Aorta (tissue), 5 donors: ENCODE results near the gene ADCY1. TPM values are rescaled to one million over a fixed set of nuclear protein-coding genes. Genes with fewer than 3 reads are reported as not detected.
A peak's percentile ranks its signal among the peaks of the same experiment; 100 is the strongest.

Source experiments
- ATAC-seq: fragments of 200-7000 bp; cut with Tn5 transposase; one replicate; pipeline ENCODE4 v1.9.1; 2022; ENCODE audit warnings: moderate library complexity; ENCODE audit not compliant: low FRiP score
- DNase-seq, 2 donors: peaks; one replicate each; pipeline ENCODE4 v3.0.0-alpha.2; 2020
- H3K27ac ChIP-seq, 2 donors: one replicate each; pipeline ENCODE4 v1.5.1; 2013; ENCODE audit warnings: low read length in 2 of 2, mild to moderate bottlenecking in 2 of 2, moderate library complexity in 2 of 2, control low read depth in 1 of 2, inconsistent platforms in 1 of 2, low read depth in 1 of 2
- H3K27me3 ChIP-seq, 2 donors: one replicate each; pipeline ENCODE4 v1.6.1; 2013; ENCODE audit warnings: control low read depth in 1 of 2, low read length in 1 of 2, mild to moderate bottlenecking in 1 of 2, moderate library complexity in 1 of 2; ENCODE audit not compliant: insufficient read depth in 2 of 2, control insufficient read depth in 1 of 2
- H3K36me3 ChIP-seq, 2 donors: one replicate each; pipeline ENCODE4 v1.6.1; 2013; ENCODE audit warnings: control low read depth in 1 of 2, low read length in 1 of 2, mild to moderate bottlenecking in 1 of 2; ENCODE audit not compliant: insufficient read depth in 2 of 2, control insufficient read depth in 1 of 2
- H3K4me1 ChIP-seq, 2 donors: one replicate each; pipeline ENCODE4 v1.6.1; 2013; ENCODE audit warnings: low read length in 2 of 2, control low read depth in 1 of 2, mild to moderate bottlenecking in 1 of 2, moderate library complexity in 1 of 2; ENCODE audit not compliant: insufficient read depth in 2 of 2, control insufficient read depth in 1 of 2
- H3K4me3 ChIP-seq, 2 donors: one replicate each; pipeline ENCODE4 v1.5.1; 2013; ENCODE audit warnings: low read length in 2 of 2, control low read depth in 1 of 2, mild to moderate bottlenecking in 1 of 2
- H3K9me3 ChIP-seq: one replicate; pipeline ENCODE4 v1.6.1; 2013; ENCODE audit warnings: mild to moderate bottlenecking, low read length; ENCODE audit not compliant: control insufficient read depth
- WGBS, 2 donors: extraction: QIAGEN DNeasy Blood & Tissue Kit; methylation state at CpG; one replicate each; pipeline ENCODE4 v1.1.7; 2013; 5-methylcytosine and 5-hydroxymethylcytosine counted together
- intact Hi-C, 2 donors: fragments of 100-400 bp; cut with DNase I; formaldehyde crosslinking; loops; one replicate each; pipeline versions ENCODE4 v1.14.2 to v1.15.0; 2022
- polyA plus RNA-seq, 2 donors: library from polyadenylated mRNA; stranded (reverse); fragments of 200-250 nt; gene quantifications; one replicate each; pipeline ENCODE4 v1.2.3, GENCODE V29; 2013
- total RNA-seq, 2 donors: library from RNA; stranded (reverse); fragmentation: NEBNext Ultra II Directional; extraction: Animal tissue kit (Norgen Biotek cat#: 25700); gene quantifications; one replicate each; pipeline ENCODE4 v1.2.1, GENCODE V29; 2021
- donor health status: healthy with polysubstance abuse.
- donor health status: Bipolar disorder and iron deficiency.
- donor health status: DM: no; HTN: no; CAD: no.
- donor health status: DM: no; HTN: no; CAD: no.
- donor health status: DM: yes; HTN: yes; CAD: no.

The ADCY1 gene
- total and polyA plus RNA-seq, 4 donors, result 0.20 to 5.8 (median 1.8) TPM

DNA sequence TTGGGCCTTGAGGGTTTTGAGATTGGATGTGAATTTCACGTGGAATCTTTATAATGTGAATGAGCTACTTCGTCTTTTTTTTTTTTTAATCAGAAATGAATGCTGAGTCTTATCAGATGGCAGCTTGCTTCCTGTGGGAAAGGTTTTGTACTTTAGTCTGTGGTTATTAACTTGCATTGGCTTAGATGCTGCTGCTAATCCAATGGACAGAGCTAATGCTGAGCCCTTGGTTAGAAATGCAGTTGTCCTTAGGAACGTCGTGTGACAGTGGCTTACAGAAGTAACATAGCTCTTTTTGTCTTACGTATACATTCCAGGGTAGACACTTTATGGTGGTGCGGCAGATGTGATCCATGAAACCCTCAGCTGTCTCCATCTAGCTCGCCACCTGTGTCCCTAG lies 32.8 kb downstream of the ADCY1 start:
- 74 to 90% methylated on average over 7 of the region's 7 CpGs for WGBS, 2 donors
- DNase-seq (no peak), ATAC-seq (no peak)
- no peaks in the 10 kb centered on the region for H3K36me3 ChIP-seq
- no peak overlapping the region for H3K27ac ChIP-seq
- no peaks in the 10 kb centered on the region for H3K4me1 ChIP-seq
- no peaks in the 10 kb centered on the region for H3K27me3 ChIP-seq
- intact Hi-C loops, result no loop called here
- H3K4me3 ChIP-seq, result no peak overlapping the region
- H3K9me3 ChIP-seq, result peaks cover 3% of the 10 kb centered on the region

DNA sequence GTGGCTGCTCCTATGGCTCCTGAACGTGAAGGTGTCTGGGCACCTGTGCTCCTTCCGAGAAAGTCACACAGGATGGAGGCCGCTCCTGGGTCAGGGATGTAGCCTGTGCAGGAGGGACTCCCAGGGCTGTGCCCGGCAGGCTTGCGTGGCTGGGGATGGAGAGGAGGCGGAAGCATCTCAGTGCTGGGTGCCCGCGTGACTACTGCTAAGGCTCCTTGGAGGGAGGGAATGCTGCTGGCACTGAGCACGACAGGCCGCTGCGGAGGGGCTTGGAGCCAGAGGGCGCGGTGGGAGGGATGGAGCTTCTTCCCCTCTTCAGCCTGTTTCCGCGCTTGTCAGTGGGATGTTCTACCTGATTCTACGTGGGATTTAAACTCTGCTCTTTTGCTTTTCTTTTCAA lies 35.0 kb downstream of the ADCY1 start:
- 86 to 91% methylated on average over 16 of the region's 16 CpGs for WGBS, 2 donors
- Histone ChIP-seq H3K27ac (no peak overlapping the region), H3K27me3 (no peaks in the 10 kb centered on the region), H3K36me3 (no peaks in the 10 kb centered on the region), H3K4me3 (no peak overlapping the region), H3K4me1 (no peaks in the 10 kb centered on the region), H3K9me3 (peaks cover 6% of the 10 kb centered on the region)
- DNase-seq (peak in 1 of 2 donors; percentile 51), ATAC-seq (no peak)
- intact Hi-C loops, result no loop called here

DNA sequence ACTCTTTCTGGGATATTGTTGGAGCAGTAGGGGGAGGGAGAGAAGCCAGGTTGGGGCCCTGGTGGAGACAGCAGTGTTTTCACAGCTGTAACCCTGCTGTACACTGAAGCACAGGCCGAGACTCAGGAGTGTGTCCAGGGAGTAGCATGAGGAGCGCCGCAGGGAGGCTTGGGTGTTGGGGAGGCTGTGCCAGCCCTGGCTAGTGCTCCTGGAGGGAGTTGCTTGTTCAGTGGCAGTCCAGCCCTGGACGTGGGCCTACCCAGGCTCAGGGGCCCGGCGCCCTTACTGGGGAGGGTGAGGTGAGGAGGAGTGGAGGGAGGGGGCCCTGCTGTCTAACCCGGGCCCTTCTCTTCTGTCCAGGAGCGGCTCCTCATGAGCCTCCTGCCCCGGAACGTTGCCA lies 35.9 kb downstream of the ADCY1 start:
- no peak overlapping the region for H3K27ac ChIP-seq
- no peaks in the 10 kb centered on the region for H3K4me1 ChIP-seq
- H3K9me3 ChIP-seq, result peaks cover 6% of the 10 kb centered on the region
- ATAC-seq (no peak), DNase-seq (peak in 1 of 2 donors; percentile 56)
- H3K4me3 ChIP-seq, result no peak overlapping the region
- WGBS, 2 donors, result 18 to 51% methylated on average over 9 to 10 of the region's 10 CpGs
- intact Hi-C loops, result no loop called here
- H3K27me3 ChIP-seq, result no peaks in the 10 kb centered on the region
- H3K36me3 ChIP-seq, result no peaks in the 10 kb centered on the region

DNA sequence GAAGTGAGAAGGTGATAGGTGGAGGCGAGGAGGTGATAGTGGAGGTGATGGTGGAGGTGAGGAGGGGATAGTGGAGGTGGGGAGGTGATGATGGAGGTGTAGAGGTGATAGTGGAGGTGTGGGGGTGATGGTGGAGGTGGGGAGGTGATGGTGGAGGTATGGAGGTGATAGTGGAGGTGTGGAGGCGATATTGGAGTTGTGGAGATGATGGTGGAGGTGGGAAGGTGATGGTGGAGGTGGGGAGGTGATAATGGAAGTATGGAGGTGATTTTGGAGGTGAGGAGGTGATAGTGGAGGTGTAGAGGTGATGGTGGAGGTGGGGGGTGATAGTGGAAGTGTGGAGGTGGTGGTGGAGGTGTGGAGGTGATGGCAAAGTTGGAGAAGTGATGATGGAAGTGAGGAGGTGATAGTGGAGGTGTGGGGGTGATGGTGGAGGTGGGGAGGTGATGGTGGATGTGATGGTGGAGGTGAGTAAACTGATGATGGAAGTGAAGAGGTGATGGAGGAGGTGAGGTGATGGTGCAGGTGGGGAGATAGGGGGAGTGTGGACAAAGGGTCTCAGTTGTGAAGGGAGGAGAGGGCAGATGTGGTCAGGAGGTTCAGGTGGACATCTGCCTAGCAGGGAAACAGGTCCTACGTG lies 36.6 kb downstream of the ADCY1 start:
- Histone ChIP-seq H3K9me3 (peaks cover 6% of the 10 kb centered on the region), H3K27ac (no peak overlapping the region), H3K4me1 (no peaks in the 10 kb centered on the region), H3K4me3 (no peak overlapping the region), H3K27me3 (no peaks in the 10 kb centered on the region), H3K36me3 (no peaks in the 10 kb centered on the region)
- DNase-seq (peak in 1 of 2 donors; percentile 10), ATAC-seq (no peak)
- 73 to 78% methylated on average over 3 of the region's 3 CpGs for WGBS, 2 donors
- intact Hi-C loops, result no loop called here

DNA sequence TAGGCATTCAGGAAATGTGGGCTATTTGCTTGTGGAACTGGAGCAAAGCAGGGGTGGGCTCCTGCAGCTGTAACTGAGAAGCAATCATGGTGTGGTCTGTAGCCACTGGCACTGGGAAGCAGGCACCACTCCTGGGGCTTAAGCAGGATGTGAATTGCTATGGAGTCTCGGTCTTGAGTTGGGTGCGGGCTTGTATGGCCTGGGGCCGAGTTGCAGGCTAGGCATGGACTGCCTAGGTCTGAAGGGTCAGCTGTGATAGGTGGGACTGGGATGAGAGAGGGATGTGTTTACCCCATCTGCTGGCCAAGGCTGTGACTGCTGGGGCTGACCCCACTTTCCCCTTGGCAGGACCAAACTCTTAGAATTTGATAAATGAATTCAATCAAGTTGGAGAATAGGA lies 43.0 kb downstream of the ADCY1 start:
- Histone ChIP-seq H3K9me3 (peaks cover 7% of the 10 kb centered on the region), H3K27me3 (no peaks in the 10 kb centered on the region), H3K36me3 (no peaks in the 10 kb centered on the region), H3K27ac (no peak overlapping the region), H3K4me1 (no peaks in the 10 kb centered on the region), H3K4me3 (no peak overlapping the region)
- 75 to 79% methylated on average over 3 of the region's 3 CpGs for WGBS, 2 donors
- intact Hi-C loops, result no loop called here
- ATAC-seq, result no peak
- DNase-seq, result no peak

DNA sequence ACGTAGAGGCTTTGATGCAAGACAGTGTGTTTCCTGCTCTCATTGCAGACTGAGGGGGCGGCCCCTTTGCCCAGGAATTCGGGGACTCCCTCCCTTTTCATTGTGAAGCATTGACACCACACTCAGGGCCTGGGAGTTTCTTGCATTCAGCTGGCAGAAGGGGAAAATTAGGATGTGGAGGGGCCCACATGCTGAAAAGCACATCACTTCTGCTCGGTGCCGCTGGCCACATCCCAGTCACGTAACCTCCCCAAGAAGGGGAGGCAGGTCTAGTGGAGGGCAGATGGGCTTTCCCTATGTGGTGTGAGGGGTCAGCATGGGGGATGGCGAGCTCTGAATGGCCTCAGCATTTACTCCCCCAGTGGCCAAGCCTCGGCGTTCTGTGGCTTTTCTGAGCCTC lies 47.9 kb downstream of the ADCY1 start:
- H3K36me3 ChIP-seq, result no peaks in the 10 kb centered on the region
- 67 to 72% methylated on average over 9 of the region's 9 CpGs for WGBS, 2 donors
- H3K9me3 ChIP-seq, result peaks cover 6% of the 10 kb centered on the region

DNA sequence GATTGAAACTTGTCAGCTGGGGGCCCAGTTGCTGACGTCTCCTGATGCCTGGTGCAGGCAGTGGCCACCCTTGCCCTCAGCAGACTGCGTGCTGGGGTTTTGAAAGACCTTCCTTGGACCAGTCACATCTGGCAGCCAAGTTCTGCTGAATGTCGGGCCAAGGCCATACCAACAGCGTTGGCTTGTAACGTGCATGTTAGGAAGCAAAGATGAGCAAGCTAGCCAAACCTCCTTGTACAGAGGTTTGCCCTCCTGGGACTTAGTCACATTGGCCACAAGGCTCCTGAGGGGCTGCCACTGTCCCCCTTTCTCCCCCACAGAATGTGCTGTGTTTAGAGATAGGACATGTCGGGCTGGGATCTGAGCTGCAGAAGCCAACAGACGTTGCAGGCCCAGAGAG lies 49.0 kb downstream of the ADCY1 start:
- WGBS, 2 donors, result 80 to 82% methylated on average over 7 of the region's 7 CpGs
- H3K4me3 ChIP-seq, result no peak overlapping the region
- no peaks in the 10 kb centered on the region for H3K4me1 ChIP-seq
- peaks cover 6% of the 10 kb centered on the region for H3K9me3 ChIP-seq
- no peaks in the 10 kb centered on the region for H3K36me3 ChIP-seq
- H3K27ac ChIP-seq, result no peak overlapping the region
- intact Hi-C loops, result no loop called here
- DNase-seq (no peak), ATAC-seq (no peak)
- no peaks in the 10 kb centered on the region for H3K27me3 ChIP-seq

More for the DNA sequence above, 47.9 kb downstream of the ADCY1 start:
- H3K27me3 ChIP-seq, result no peaks in the 10 kb centered on the region
- H3K4me3 ChIP-seq, result no peak overlapping the region
- DNase-seq (peak in 1 of 2 donors; percentile 61), ATAC-seq (no peak)
- intact Hi-C loops, result no loop called here
- H3K27ac ChIP-seq, result no peak overlapping the region
- no peaks in the 10 kb centered on the region for H3K4me1 ChIP-seq

DNA sequence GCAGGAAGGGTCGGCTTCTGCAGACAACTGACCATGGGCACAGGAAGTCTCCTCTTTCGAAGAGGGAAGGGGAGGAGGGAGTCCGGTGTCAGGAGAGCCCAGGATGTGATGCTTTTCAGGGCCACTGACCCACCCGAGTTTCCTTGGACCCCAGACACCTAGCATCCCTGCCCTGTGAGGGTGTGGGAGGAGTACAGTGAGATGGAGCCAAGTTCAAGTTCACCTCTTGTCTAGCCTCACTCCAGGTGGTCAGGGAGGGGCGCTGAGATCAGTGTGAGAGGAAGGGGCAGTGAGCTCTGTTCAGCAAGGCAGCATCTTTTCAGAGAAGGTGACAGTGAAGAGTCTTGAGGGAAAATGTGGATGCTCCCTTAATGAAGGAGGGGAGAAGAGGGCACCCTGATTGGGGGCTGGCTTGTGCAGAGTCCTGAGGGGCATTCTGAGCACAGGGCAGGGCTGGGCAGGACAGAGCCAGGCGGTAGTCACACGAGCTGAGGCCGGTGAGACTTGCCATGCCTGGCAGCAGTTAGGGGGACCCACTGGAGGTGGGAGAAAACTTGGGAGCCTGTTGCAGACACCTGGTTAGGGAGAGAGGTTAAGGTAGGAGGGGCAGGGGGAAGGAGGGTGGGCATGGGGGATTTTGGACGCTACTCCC lies 49.7 kb downstream of the ADCY1 start:
- no peaks in the 10 kb centered on the region for H3K36me3 ChIP-seq
- intact Hi-C loops, result no loop called here
- ATAC-seq (no peak), DNase-seq (no peak)
- H3K4me3 ChIP-seq, result no peak overlapping the region
- H3K4me1 ChIP-seq, result no peaks in the 10 kb centered on the region
- H3K27me3 ChIP-seq, result no peaks in the 10 kb centered on the region
- 63 to 72% methylated on average over 9 of the region's 9 CpGs for WGBS, 2 donors
- peaks cover 9% of the 10 kb centered on the region for H3K9me3 ChIP-seq
- H3K27ac ChIP-seq, result no peak overlapping the region

DNA sequence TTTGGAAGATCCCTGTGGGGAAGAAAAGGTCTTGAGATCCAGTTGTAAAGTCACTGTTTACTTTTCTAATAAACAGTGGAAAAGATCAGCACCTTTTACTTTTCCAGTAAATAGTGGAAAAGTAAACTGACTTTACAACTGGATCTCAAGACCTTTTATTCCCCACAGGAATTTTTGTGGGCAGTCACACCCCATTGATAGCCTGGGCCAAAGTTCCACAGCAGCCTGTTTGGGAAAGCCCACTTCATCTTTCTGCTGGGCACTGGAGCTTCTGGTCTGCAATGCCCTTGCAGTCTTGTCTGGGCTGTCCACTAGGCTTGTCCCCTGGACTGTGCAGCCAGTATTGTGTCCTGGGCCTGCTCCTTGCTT lies 50.2 kb downstream of the ADCY1 start:
- no peaks in the 10 kb centered on the region for H3K4me1 ChIP-seq
- H3K27ac ChIP-seq, result no peak overlapping the region
- ATAC-seq (no peak), DNase-seq (no peak)
- intact Hi-C loops, result no loop called here
- H3K36me3 ChIP-seq, result no peaks in the 10 kb centered on the region
- peaks cover 9% of the 10 kb centered on the region for H3K9me3 ChIP-seq
- H3K27me3 ChIP-seq, result no peaks in the 10 kb centered on the region
- H3K4me3 ChIP-seq, result no peak overlapping the region
